Fibroblast of lung (primary cell): ENCODE data around the gene A3GALT2.

ENCODE experiments used
- CTCF ChIP-seq, 2 donors: IDR thresholded peaks in 1 of 2; conservative IDR thresholded peaks in 1 of 2; 1 replicate in 1 of 2; 2 replicates in 1 of 2; pipeline ENCODE4 v1.5.1; 2011 to 2012; ENCODE audit warnings: low read length in 2 of 2, control low read depth in 1 of 2, inconsistent platforms in 1 of 2, low read depth in 1 of 2, mild to moderate bottlenecking in 1 of 2
- EZH2 ChIP-seq: IDR thresholded peaks from 2 replicates; pipeline ENCODE4 v1.5.1; 2012; ENCODE audit warnings: low read length, control low read depth, mild to moderate bottlenecking; ENCODE audit errors: missing control alignments

GRCh38 chr1:33368431-33368830, 47.5 kb upstream of the A3GALT2 start:
- no peak for TF ChIP-seq CTCF (conservative IDR thresholded peaks at IDR 0.05 in 1 of 2, IDR thresholded peaks at IDR 0.05 in 1 of 2; ENCODE audit: low read depth in 1 of 2, low read length in 2 of 2)
- TF ChIP-seq EZH2 = no peak
